Retina (tissue), 1 donor: ENCODE results near the gene RASGRF2.

ENCODE experiments used
- DNase-seq: peaks from one replicate; pipeline ENCODE4 v3.0.0-alpha.2; 2016

Gene RASGRF2, protein sequence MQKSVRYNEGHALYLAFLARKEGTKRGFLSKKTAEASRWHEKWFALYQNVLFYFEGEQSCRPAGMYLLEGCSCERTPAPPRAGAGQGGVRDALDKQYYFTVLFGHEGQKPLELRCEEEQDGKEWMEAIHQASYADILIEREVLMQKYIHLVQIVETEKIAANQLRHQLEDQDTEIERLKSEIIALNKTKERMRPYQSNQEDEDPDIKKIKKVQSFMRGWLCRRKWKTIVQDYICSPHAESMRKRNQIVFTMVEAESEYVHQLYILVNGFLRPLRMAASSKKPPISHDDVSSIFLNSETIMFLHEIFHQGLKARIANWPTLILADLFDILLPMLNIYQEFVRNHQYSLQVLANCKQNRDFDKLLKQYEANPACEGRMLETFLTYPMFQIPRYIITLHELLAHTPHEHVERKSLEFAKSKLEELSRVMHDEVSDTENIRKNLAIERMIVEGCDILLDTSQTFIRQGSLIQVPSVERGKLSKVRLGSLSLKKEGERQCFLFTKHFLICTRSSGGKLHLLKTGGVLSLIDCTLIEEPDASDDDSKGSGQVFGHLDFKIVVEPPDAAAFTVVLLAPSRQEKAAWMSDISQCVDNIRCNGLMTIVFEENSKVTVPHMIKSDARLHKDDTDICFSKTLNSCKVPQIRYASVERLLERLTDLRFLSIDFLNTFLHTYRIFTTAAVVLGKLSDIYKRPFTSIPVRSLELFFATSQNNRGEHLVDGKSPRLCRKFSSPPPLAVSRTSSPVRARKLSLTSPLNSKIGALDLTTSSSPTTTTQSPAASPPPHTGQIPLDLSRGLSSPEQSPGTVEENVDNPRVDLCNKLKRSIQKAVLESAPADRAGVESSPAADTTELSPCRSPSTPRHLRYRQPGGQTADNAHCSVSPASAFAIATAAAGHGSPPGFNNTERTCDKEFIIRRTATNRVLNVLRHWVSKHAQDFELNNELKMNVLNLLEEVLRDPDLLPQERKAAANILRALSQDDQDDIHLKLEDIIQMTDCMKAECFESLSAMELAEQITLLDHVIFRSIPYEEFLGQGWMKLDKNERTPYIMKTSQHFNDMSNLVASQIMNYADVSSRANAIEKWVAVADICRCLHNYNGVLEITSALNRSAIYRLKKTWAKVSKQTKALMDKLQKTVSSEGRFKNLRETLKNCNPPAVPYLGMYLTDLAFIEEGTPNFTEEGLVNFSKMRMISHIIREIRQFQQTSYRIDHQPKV (N-terminal part only)

GRCh38 chr5:80959768-80960442, at the start of gene RASGRF2:
RASGRF2 (plus strand) TSS chr5:80960363; CDS start chr5:80960739, 376 bp downstream.
- DNase-seq = peak; percentile 64

GRCh38 chr5:80912479-80912878, 47.7 kb upstream of the RASGRF2 start:
- no peak for DNase-seq

DNA sequence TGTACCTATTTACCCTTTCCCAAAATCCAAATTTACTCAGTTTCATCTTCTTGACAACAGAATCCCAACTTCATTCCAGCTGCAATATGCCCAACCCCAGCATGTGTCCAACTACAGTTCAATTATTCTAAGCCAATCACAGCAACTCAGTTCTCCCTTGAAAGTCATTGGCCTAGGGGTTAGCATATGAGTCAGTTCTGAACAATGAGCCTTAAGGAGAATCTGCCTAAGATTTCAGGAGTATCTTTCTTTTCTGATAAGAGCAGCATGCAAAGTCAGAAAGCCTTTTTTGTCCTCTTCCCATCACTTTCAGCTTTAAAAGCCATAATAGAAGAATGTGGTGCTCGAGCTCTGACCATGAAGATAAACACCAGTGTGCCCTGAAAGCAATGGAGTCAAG, 44.4 kb upstream of the RASGRF2 start:
- no peak for DNase-seq

- DNase-seq = no peak
Observed at GRCh38 chr5:80916676-80917075, 43.5 kb upstream of the RASGRF2 start.

- no peak for DNase-seq
Observed at GRCh38 chr5:80917631-80918030, 42.5 kb upstream of the RASGRF2 start.

DNA sequence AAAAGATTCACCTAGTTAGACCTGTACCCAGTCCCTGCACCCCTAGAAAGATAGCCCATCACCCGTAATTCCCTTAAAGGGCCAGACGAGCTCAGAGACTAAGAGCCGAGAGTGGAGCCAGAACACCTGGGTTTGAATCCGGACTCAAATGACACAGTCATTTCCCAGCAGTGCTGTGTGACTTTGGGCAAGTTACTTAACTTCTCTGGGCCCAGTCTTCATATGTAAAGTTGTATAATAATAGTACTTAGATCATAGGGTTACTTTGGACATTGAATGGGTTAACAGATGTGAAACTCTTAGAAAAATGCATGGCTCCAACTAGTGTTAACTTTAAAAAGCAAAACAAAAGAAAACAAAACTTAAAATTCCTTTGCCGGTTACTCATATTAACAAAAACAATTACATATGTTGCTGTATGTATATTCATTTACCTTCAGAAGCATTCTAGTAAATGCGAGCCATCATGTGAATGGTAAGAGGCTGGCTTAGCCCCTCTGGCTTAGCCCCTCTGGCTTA, 40.4 kb upstream of the RASGRF2 start:
- DNase-seq = no peak

GRCh38 chr5:80920333-80920732, 39.8 kb upstream of the RASGRF2 start:
- DNase-seq = no peak

DNA sequence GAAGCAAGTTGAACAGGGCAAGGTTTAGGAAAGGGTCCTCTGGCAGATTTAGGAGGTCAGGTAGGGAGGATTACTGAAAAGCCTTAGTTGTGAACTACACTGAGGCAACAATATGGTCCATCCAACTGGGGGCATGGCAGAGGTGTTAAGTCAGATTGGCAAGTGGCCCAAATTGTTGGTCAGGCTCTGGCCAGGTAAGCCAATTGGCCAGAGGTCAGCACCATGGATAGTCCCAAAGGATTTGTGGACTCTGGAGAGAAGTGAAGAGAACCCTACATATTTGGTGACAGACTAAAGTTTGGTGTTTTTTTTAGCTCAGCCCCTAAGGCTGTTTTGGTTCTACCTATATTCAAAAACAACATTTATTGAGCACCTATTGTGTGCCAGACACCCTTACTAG, 39.1 kb upstream of the RASGRF2 start:
- DNase-seq = no peak

DNA sequence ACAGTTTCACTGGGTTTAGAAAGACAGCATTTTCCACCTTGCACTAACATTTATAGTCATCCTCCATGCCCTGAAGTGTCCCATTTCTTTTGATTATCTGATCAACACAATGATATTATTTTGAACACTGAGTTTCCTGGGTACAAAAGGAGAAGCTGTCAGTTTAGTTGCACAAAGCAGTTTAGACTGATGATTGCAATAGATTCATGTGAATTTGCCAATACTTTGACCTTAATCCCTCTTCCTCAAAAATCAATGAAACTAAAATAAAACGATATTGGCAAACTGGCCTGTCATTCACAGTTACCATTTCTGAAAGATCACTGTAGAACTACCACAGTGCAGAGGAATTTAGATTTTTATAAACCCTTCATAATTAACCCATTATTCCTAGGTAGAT, 34.2 kb upstream of the RASGRF2 start:
- DNase-seq = no peak

- DNase-seq = no peak
Observed at GRCh38 chr5:80926536-80926935, 33.6 kb upstream of the RASGRF2 start.

DNA sequence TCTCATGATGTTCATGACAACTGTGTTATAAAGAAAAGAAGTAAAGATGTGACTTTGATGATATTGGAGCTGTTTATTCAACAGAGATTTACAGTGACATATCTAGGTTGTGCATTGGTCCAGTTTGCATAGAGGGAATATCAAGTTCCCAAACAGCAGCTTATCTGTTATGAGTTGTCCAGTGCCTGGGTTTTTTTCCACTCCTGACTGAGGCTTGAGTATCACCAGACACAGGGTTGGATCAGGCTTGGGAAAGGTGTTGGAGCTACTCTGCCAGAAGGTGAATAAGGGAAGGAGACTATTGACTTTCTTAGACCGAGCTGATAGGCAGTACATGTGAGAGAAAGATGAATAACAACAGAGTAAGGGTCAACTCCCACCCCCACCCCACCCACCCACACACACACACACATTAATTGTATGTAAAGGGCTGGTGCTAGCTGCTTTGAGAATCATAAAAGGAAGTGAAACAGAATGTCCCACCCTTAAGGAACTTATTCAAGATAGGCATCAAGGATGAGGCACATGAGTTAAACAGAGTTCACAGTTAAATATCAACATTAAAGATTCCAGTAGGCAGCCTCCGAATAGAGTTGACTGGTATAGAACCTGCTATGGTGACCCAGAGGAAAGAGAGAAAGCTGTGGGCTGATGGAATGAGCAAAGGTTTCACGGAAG, 33.0 kb upstream of the RASGRF2 start:
- DNase-seq = no peak

GRCh38 chr5:80928073-80928472, 32.1 kb upstream of the RASGRF2 start:
- DNase-seq = no peak

- no peak for DNase-seq
Observed at GRCh38 chr5:80930940-80931339, 29.2 kb upstream of the RASGRF2 start.

DNA sequence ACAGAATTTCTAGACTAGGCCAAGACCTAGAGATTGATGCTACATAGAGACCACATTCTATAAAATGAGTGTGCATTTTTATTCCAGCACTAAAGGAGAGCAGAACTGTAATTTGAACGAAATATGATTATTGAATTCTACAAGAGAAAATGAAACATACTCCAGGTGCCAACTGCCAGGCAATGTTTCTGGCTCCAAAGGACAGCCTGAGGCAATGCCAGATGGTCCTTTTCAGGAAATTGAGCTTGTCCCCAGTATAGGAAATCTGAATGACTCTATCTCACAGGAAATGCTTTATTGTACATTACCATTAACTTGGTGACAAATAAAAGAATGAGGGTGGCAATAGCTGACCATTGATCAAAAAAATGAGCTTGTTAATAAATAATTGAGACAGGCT, 28.8 kb upstream of the RASGRF2 start:
- DNase-seq = no peak

DNA sequence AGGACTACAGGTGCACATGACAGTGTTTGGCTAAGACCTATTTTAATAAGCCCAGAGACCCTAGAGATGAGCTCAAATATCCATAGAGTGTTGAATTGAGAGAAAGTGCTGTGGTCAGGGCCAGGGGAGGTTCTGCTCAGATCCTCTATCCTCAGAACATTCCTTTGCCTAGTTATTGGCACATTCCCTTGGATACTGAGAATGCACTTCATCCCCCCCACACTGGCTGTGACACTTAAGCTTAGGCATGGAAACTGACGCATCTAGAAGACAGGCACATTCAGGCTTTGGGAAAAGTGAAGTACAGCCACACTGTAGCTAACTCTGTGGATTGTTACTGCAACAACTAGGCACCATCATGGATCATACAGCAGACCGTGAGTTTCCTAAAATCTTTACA, 27.1 kb upstream of the RASGRF2 start:
- no peak for DNase-seq

DNA sequence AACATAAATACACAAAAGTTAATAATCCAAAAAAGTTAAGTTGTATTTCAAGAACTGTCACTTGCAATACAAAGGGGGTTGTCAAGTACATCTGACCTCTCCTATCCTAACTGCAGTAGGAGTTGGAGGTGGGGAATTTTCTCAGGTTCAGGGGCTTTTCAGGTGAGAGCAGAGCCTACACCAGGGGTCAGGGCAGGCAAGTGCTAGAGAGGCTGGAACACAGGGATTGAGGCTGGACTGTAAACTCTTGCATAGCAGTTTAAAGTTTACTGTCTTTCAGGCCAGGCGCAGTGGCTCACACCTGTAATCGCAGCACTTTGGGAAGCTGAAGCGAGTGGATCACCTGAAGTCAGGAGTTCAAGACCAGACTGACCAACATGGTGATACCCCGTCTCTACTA, 25.4 kb upstream of the RASGRF2 start:
- DNase-seq = no peak

DNA sequence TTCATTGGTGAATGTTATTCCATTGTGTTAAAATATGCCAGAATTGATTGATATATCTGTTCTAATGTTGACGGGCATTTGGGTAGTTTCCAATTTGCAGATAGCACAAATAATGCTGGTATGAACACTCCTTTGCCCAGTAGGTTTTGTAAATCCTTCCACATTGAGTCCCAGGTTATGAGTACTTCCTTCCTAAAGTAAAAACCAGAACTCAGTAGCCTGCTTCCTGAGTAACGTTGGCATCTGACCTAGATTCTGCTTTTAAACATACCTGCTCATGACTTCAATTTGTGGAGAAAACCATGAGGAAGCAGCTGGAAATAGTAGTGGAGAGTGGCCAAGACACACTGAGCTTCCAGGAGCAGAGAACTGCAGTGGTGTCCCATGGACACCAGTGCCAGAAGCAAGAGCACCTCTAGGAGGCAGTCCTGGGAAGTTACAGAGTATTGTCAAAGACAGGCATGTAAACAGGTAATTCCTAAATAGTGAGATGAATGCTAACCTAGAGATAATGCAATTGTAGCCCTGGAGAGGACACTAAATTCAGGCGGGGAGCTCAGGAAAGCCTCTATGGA, 24.3 kb upstream of the RASGRF2 start:
- no peak for DNase-seq

- DNase-seq = no peak
Observed at GRCh38 chr5:80936881-80937280, 23.3 kb upstream of the RASGRF2 start.

DNA sequence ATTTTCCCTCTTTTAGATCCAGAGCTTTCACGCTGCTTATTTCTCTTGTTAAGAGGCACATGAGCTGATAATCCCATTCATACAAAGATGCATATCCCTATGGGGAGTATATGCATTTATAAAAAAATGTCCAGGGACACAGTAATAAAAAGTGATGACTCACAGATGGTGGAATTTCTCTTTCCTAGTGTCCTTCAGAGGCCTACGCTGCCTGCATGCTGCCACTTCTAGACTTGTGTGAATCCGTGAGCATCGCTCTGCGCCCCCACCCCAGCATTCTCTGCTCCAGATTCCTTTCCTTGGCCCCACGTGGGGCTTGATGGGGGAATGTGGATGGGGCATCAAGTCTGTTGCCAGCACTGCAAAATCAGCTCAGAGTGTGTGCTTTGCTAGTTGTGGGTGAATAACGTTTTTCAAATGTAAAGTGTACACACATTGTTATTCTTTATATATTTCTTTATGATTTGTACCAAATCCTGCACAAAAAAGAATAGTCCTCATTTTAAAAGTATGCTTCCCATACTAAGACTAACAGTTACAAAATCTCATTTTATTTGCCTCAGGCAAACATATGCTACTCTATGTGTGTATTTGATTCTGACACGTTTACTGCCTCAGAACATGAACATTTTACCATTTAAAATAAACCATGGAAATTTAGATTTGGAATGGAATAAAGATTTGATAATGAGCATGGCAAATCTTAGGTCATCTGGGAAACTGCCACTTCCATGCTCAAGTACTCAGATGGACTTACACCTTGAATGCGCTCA, 22.4 kb upstream of the RASGRF2 start:
- DNase-seq = no peak

DNA sequence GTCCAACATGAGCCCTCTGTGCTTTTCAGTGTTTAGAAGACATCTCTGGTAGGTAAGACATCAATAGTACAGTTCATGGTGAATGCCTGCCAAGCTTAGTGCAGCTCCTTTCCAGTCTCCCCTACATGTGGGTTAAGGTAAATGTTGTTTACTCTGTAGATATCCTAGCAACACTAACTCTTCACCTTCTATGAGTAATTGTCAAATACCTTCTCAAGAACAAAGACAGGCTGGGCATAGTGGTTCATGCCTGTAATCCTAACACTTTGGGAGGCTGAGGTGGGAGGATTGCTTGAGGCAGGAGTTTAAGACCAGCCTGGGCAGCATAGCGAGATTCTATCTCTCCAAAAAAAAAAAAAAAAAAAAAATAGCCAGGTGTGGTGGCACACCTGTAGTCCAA, 18.7 kb upstream of the RASGRF2 start:
- DNase-seq = no peak

- no peak for DNase-seq
Observed at GRCh38 chr5:80951366-80951765, 8.8 kb upstream of the RASGRF2 start.
